NCI-H2107 (cell line): ENCODE data around the gene ATP5MK.
"Not testable (repeated sequence)": the region's sequence is repeated elsewhere in the genome, so short reads cannot be mapped to it uniquely, and the experiment has no call there.

Experiments used
- DNase-seq: peaks from one replicate; lab custom pipeline; 2025; lab: John Stamatoyannopoulos, UW

Gene ATP5MK, protein sequence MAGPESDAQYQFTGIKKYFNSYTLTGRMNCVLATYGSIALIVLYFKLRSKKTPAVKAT

GRCh38 chr10:103396067-103396788 lies at the start of gene ATP5MK, which contains the start of gene PDCD11:
TSS of gene ATP5MK (minus strand) at chr10:103396475. CDS start at chr10:103392457, 4,018 bp downstream.
TSS of gene PDCD11 (plus strand) at chr10:103396626. CDS start at chr10:103398427, 1,801 bp downstream.
- DNase-seq, result peak; percentile 74

GRCh38 chr10:103445366-103445765 lies 49.1 kb upstream of the ATP5MK start:
- no peak for DNase-seq

DNA sequence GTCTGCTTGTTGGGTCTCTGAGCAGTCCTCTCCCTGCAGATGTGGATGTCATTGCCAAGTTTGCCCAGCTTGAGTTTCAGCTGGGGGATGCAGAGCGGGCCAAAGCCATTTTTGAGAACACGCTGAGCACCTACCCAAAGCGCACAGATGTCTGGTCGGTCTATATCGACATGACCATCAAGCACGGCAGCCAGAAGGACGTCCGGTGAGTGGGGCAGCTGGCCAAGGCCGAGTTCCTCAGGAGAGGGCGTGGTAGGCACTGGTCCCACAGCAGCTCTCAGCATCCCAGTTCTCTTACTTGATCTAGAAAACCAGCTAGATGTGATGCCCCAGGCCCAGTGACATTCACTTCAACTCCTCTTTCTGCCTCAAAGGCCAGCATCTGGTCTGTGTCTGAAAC lies 48.2 kb upstream of the ATP5MK start:
- DNase-seq, result no peak

- no peak for DNase-seq
Measured at GRCh38 chr10:103443475-103444185, 47.4 kb upstream of the ATP5MK start.

- DNase-seq, result no peak
Measured at GRCh38 chr10:103442031-103442461, 45.8 kb upstream of the ATP5MK start.

- DNase-seq, result no peak
Measured at GRCh38 chr10:103441611-103442010, 45.3 kb upstream of the ATP5MK start.

GRCh38 chr10:103441206-103441605 lies 44.9 kb upstream of the ATP5MK start:
- no peak for DNase-seq

- no peak for DNase-seq
Measured at GRCh38 chr10:103440416-103440815, 44.1 kb upstream of the ATP5MK start.

- no peak for DNase-seq
Measured at GRCh38 chr10:103439776-103440175, 43.5 kb upstream of the ATP5MK start.

GRCh38 chr10:103433858-103434257 lies 37.6 kb upstream of the ATP5MK start:
- DNase-seq, result no peak

- no peak for DNase-seq
Measured at GRCh38 chr10:103431902-103432301, 35.6 kb upstream of the ATP5MK start.

DNA sequence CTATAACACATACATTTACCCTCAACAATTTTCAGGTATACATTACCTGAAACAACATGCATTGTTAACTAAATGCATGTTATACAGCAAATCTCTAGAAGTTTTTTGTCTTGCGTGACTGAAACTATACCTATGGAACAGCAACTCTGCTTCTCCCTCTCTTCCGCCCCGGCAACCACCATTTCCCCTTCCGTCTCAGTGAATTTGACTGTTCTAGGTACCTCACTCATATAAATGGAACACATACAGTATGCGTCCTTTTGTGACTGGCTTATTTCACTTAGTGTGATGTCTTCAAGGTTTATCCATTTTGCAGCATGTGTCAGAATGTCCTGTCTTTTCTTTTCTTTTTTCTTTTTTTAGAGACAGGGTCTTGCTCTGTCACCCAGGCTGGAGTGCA lies 33.4 kb upstream of the ATP5MK start:
- DNase-seq, result no peak

DNA sequence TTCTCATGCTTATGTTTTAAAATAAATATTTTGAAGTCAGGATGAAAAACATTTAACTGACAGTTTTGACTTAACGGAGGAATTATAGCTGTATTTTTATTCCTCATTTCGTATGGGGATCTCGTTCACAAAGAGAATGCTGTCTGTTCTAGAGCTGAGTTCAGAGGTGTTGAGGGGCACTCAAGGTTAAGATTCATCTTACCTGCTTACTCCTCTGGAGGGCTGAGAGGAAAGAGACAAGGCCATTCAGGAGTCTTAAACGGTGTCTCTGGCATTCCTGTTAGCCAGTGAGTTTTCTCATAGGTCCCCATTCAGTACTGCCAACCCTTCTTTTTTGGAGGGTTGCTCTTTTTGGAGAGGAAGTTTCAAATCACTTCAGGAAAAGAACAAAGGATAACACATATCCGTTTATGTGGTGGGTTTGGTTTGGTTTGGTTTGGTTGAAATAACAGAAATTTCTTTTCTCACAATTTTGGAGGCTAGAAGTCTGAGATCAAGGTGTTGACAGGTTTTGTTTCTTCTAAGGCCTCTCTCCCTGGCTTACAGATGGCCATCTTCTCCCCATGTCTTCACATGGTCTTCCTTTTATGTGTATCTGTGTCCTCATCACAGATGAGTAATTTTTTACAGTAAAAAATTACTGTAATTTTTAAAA lies 32.8 kb upstream of the ATP5MK start:
- DNase-seq, result no peak

- DNase-seq, result no peak
Measured at GRCh38 chr10:103427866-103428265, 31.6 kb upstream of the ATP5MK start.

DNA sequence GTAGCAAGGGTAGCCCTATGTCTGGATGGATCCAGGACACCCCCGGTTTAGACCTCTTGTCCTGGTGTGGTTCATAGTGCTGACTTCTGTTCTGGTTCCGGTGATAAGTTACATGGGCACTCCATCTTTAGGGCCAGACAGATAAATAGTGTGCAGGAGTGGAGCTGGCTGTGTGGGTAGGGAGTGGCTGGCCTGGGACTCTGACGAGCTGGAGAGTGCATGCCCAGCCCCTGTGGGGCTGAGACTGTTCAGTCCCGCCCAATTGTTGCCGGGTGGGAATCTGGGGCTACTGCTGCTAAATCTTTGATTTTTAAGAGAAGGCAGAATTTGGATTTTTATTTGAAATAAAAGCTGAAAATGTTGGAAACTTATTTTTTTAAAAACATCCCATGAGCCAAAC lies 27.5 kb upstream of the ATP5MK start:
- no peak for DNase-seq

DNA sequence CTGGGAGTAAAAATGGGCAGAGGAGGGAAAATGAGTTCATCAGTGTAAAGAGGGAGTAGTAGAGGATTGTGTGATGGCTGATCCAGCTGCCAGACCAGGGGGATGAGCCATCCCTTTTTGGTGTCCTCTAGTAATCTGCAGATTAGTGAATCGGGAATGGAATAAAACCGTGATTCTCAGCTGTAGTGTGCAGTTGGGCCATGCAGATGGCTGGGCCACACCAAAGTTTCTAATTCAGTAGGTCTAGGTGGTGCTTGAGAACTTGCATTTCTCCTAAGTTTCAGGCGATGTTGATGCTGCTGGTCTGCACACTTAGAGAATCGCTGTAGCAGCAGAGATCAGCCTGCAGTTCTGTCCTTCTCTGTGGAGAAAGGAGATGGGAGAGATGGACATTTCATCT lies 22.8 kb upstream of the ATP5MK start:
- DNase-seq, result no peak

DNA sequence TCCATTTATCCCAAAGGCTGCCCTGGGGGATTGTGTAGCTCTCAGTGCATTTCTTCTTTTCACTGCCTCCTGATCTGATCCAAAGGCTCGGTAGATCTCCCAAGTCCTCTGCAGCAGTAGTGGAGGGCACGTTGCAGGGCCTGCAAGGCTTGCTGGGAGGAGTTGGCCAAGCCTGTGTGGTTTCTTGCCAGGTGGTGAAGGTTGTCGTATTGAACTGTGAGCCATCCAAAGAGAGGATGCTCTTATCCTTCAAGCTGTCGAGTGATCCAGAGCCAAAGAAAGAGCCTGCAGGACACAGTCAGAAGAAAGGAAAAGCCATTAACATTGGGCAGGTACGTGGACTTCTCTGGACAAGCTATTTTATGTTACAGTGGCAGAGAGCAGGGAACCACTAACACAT lies 21.3 kb upstream of the ATP5MK start:
- no peak for DNase-seq

- not testable (repeated sequence) for DNase-seq
Measured at GRCh38 chr10:103417148-103417469, 20.8 kb upstream of the ATP5MK start.

DNA sequence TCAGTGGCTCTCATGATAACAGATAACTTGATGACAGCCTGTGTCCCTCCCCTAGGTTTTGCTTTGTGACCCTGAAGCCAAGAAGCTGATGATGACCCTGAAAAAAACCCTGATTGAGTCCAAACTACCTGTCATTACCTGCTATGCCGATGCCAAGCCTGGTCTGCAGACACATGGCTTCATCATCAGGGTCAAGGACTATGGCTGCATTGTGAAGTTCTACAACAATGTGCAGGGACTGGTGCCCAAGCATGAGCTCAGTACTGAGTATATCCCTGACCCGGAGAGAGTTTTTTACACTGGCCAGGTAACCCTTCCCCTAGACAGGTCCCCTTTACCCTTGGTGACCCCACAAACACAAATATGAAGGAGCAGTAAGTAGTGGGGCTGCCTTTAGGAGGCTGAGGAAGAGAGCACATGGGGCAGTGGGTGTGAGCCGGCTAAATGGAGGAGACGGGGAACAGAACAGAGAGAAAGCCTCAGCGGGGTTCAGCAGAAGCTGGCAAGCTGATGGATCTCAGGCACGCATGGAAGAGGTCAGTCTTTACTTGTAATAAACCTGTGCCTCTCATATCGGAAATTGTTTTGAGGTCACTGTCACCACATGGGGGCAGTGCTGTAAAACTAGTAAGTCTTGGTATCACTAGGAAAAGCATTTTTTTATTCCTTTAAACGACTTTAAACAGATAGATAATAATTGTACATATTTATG lies 20.3 kb upstream of the ATP5MK start:
- no peak for DNase-seq

DNA sequence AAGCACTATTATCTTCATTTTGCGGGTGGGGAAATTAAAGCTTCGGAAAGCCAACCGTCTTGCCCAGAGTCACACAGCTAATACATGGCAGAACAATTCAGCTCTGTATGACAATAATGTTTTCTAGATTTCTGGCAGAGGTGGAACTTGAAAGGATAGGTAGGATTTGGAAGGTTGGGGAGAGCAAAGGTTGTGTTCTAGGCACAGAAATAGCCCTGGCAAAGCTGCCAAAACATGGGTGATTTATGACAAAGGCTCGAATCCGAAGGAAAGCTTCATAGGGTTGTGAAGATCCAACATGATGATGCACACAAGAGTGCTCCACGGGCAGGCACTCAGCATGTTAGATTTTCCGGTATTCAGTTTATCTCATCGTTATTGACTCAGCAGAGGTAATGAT lies 19.3 kb upstream of the ATP5MK start:
- no peak for DNase-seq

DNA sequence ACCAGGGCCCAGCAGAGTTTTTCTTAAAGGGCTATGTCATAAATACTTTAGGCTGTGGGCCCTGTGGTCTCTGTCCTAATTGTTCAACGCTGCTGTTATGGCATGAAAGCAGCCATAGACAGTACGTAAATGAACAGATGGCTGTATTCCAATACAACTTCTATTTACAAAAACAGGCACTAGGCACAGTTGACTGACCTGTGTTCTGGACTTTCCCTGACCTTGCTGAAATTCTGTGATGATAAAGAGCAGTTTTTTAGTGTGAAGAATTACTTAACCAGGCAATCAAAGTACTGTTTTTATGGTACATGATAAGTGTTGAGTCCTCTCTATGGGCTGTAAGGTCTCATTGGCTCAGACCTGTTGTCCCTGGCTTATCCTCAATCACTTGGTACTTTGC lies 17.3 kb upstream of the ATP5MK start:
- no peak for DNase-seq

GRCh38 chr10:103397191-103397825 lies 1.0 kb upstream of the ATP5MK start:
- DNase-seq, result no peak
